H1 (cell line): Measurements from ENCODE around the gene CADM1.

Experiments used
- EZH2 ChIP-seq: fragments of 200-600 bp; sonication (generic); IDR thresholded peaks from 2 replicates; pipeline ENCODE4 v1.7.1; 2012; ENCODE audit warnings: low read depth, mild to moderate bottlenecking, moderate library complexity, low read length, inconsistent platforms; ENCODE audit not compliant: severe bottlenecking
- JUND ChIP-seq: IDR thresholded peaks from 2 replicates; pipeline ENCODE4 v1.6.1; 2011; ENCODE audit warnings: mild to moderate bottlenecking, improper control_type of control experiment, low read length
- POLR2AphosphoS5 ChIP-seq: IDR thresholded peaks from 2 replicates; pipeline ENCODE4 v1.6.1; 2011; ENCODE audit warnings: low read depth, low read length
- SIX5 ChIP-seq: IDR thresholded peaks from 2 replicates; pipeline ENCODE4 v1.6.1; 2011; ENCODE audit warnings: mild to moderate bottlenecking, low read depth, low read length
- SRF ChIP-seq: IDR thresholded peaks from 2 replicates; pipeline ENCODE4 v1.6.1; 2011; ENCODE audit warnings: mild to moderate bottlenecking, low read depth, low read length, moderate library complexity
- TF ChIP-seq, protein P1 (sequence below), 3 experiments: IDR thresholded peaks; 1 replicate in 2 of 3; 2 replicates in 1 of 3; pipeline versions ENCODE4 v1.5.1 to v1.6.1; 2011; ENCODE audit warnings: low read length in 3 of 3, mild to moderate bottlenecking in 3 of 3, inconsistent platforms in 2 of 3, low read depth in 1 of 3, moderate library complexity in 1 of 3; ENCODE audit not compliant: insufficient read depth in 1 of 3; ENCODE audit errors: control extremely low read depth in 1 of 3

DNA sequence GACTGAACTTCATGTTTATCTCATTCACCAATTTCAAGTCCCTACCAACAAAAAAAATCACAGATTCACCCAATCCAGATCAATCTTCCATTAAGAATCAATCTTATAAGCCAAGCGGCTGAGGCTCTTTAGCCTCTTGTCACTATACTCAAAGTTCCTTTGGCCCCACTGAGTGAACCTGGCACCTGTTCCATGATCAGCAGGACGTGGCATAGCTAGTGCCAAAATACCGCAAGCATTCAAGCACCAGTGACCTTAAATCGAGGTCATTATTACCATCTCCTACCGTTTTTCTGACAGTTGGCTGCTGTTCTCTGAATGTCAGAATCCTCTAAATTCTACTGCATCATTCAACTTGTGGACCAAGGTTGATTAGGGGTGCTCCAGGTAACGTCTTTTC lies 141.2 kb downstream of the CADM1 start:
- TF ChIP-seq SRF (no peak), JUND (no peak), POLR2AphosphoS5 (no peak), EZH2 (no peak), SIX5 (no peak)
- TF ChIP-seq, protein P1, sequence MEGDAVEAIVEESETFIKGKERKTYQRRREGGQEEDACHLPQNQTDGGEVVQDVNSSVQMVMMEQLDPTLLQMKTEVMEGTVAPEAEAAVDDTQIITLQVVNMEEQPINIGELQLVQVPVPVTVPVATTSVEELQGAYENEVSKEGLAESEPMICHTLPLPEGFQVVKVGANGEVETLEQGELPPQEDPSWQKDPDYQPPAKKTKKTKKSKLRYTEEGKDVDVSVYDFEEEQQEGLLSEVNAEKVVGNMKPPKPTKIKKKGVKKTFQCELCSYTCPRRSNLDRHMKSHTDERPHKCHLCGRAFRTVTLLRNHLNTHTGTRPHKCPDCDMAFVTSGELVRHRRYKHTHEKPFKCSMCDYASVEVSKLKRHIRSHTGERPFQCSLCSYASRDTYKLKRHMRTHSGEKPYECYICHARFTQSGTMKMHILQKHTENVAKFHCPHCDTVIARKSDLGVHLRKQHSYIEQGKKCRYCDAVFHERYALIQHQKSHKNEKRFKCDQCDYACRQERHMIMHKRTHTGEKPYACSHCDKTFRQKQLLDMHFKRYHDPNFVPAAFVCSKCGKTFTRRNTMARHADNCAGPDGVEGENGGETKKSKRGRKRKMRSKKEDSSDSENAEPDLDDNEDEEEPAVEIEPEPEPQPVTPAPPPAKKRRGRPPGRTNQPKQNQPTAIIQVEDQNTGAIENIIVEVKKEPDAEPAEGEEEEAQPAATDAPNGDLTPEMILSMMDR (IDR thresholded peaks at IDR 0.05; ENCODE audit: control extremely low read depth in 1 of 3, insufficient read depth in 1 of 3, low read depth in 1 of 3, low read length in 3 of 3), result no peak
